B cell (primary cell): ENCODE measurements around the gene INTS7. TPM values are rescaled to one million over a fixed set of nuclear protein-coding genes. Genes with fewer than 3 reads are reported as not detected.

Source experiments
- ATAC-seq: fragments of 200-7000 bp; cut with Tn5 transposase; one replicate; pipeline ENCODE4 v1.10.0; 2021; ENCODE audit warnings: low read depth, mild to moderate bottlenecking, moderate number of reproducible peaks, moderate library complexity
- CTCF ChIA-PET: fragments of 350-600 bp; sonication (Branson Sonifier 250); formaldehyde crosslinking; loops from one replicate; lab custom pipeline; 2021; ENCODE audit warnings: antibody characterized with exemption, inconsistent platforms; lab: Charles Lee
- POLR2A ChIA-PET: fragments of 350-600 bp; sonication (Branson Sonifier 250); formaldehyde crosslinking; loops from one replicate; lab custom pipeline; 2021; ENCODE audit warnings: antibody characterized with exemption; lab: Charles Lee
- DNase-seq: peaks from one replicate; pipeline ENCODE4 v3.0.0; 2013
- H2AFZ ChIP-seq: 2 replicates; pipeline ENCODE4 v1.6.1; 2012; ENCODE audit warnings: mild to moderate bottlenecking, low read depth, low read length; ENCODE audit not compliant: insufficient read depth, poor library complexity, severe bottlenecking
- H3K27ac ChIP-seq, 2 donors: 1 replicate in 1 of 2; 2 replicates in 1 of 2; pipeline ENCODE4 v1.5.1; 2012 to 2013; ENCODE audit warnings: low read length in 2 of 2, mild to moderate bottlenecking in 2 of 2, moderate library complexity in 1 of 2
- H3K27me3 ChIP-seq, 4 experiments: fragments of 200-600 bp in 1 of 4; sonication (generic) in 1 of 4; replicated peaks in 1 of 4; 1 replicate in 2 of 4; 2 replicates in 2 of 4; pipeline versions ENCODE4 v1.6.1 to v1.7.0; 2013 to 2016; ENCODE audit warnings: low read length in 3 of 4, mild to moderate bottlenecking in 2 of 4, mixed read lengths in 1 of 4, moderate library complexity in 1 of 4; ENCODE audit not compliant: insufficient read depth in 4 of 4, control insufficient read depth in 3 of 4; ENCODE audit errors: control extremely low read depth in 1 of 4
- H3K36me3 ChIP-seq, 2 experiments: replicated peaks in 1 of 2; 1 replicate in 1 of 2; 2 replicates in 1 of 2; pipeline versions ENCODE4 v1.6.1 to v1.7.1; 2013; ENCODE audit warnings: low read length in 1 of 2; ENCODE audit not compliant: insufficient read depth in 2 of 2, control insufficient read depth in 1 of 2; ENCODE audit errors: control extremely low read depth in 1 of 2, extremely low read depth in 1 of 2
- H3K4me1 ChIP-seq, 2 donors: fragments of 200-600 bp in 1 of 2; sonication (generic) in 1 of 2; 1 replicate in 1 of 2; 2 replicates in 1 of 2; pipeline versions ENCODE4 v1.5.1 to v1.6.1; 2013 to 2017; ENCODE audit warnings: low read length in 2 of 2; ENCODE audit not compliant: control insufficient read depth in 2 of 2, insufficient read depth in 2 of 2
- H3K4me2 ChIP-seq: replicated peaks from 2 replicates; pipeline ENCODE3; 2012; ENCODE audit warnings: mild to moderate bottlenecking, low read depth, low read length; ENCODE audit not compliant: poor library complexity, severe bottlenecking
- H3K4me3 ChIP-seq, 5 experiments: fragments of 200-600 bp in 1 of 5; sonication (generic) in 1 of 5; 1 replicate in 3 of 5; 2 replicates in 2 of 5; pipeline versions ENCODE4 v1.5.1 to v1.7.0; 2011 to 2016; ENCODE audit warnings: low read length in 4 of 5, mild to moderate bottlenecking in 4 of 5, low read depth in 2 of 5, control low read depth in 1 of 5, moderate library complexity in 1 of 5; ENCODE audit not compliant: insufficient read depth in 1 of 5; ENCODE audit errors: control extremely low read depth in 1 of 5, extremely low read depth in 1 of 5
- H3K79me2 ChIP-seq: fragments of 200-600 bp; sonication (generic); one replicate; pipeline ENCODE4 v1.6.0; 2016; ENCODE audit warnings: low read length; ENCODE audit not compliant: control insufficient read depth, insufficient read depth
- H3K9ac ChIP-seq: fragments of 200-600 bp; sonication (generic); 2 replicates; pipeline ENCODE4 v1.6.1; 2017; ENCODE audit warnings: mild to moderate bottlenecking, low read length, moderate library complexity
- H3K9me3 ChIP-seq, 3 donors: one replicate each; pipeline versions ENCODE4 v1.6.1 to v1.7.1; 2013; ENCODE audit warnings: low read length in 2 of 3; ENCODE audit not compliant: control insufficient read depth in 2 of 3, insufficient read depth in 1 of 3; ENCODE audit errors: control extremely low read depth in 1 of 3
- H4K20me1 ChIP-seq: 2 replicates; pipeline ENCODE4 v1.6.0; 2012; ENCODE audit warnings: mild to moderate bottlenecking, low read length; ENCODE audit not compliant: insufficient read depth, control insufficient read depth, poor library complexity, severe bottlenecking
- H3K27ac Mint-ChIP-seq: one replicate; pipeline ENCODE4 v1.8.0; 2021; ENCODE audit warnings: mixed read lengths
- H3K27me3 Mint-ChIP-seq: one replicate; pipeline ENCODE4 v1.8.0; 2021; ENCODE audit warnings: mixed read lengths
- H3K4me1 Mint-ChIP-seq: one replicate; pipeline ENCODE4 v1.8.0; 2021; ENCODE audit warnings: mixed read lengths
- H3K4me3 Mint-ChIP-seq: one replicate; pipeline ENCODE4 v1.8.0; 2021; ENCODE audit warnings: mixed read lengths
- H3K9me3 Mint-ChIP-seq: one replicate; pipeline ENCODE4 v1.8.0; 2022; ENCODE audit warnings: mixed read lengths; ENCODE audit not compliant: insufficient read depth
- EZH2 ChIP-seq: IDR thresholded peaks from 2 replicates; pipeline ENCODE4 v1.6.1; 2012; ENCODE audit warnings: borderline replicate concordance, low read depth, mild to moderate bottlenecking, moderate library complexity, low read length; ENCODE audit not compliant: insufficient read depth, poor library complexity, severe bottlenecking
- WGBS: methylation state at CpG from one replicate; pipeline ENCODE4 v1.1.5; 2013; ENCODE audit warnings: missing lambda C conversion rate; ENCODE audit not compliant: insufficient coverage; 5-methylcytosine and 5-hydroxymethylcytosine counted together
- intact Hi-C: fragments of 100-400 bp; cut with micrococcal nuclease; formaldehyde crosslinking; loops from one replicate; pipeline ENCODE4 v1.10.0; 2022
- polyA plus RNA-seq: library from polyadenylated mRNA; depleted of rRNA; stranded (reverse); fragments of >200 nt; gene quantifications from 2 replicates; pipeline ENCODE4 v1.2.3, GENCODE V29; 2012
- total RNA-seq, 2 donors: library from RNA; stranded (reverse); fragments of 120-200 nt in 1 of 2; gene quantifications; 1 replicate in 1 of 2; 2 replicates in 1 of 2; pipeline versions ENCODE4 v1.2.3 to v1.2.4, GENCODE V29; 2013 to 2022
- TF ChIP-seq, protein P1 (sequence below): fragments of 200-600 bp; IDR thresholded peaks from one replicate; pipeline ENCODE4 v1.8.0; 2022; ENCODE audit warnings: antibody characterized with exemption, mild to moderate bottlenecking

The INTS7 gene
- total and polyA plus RNA-seq, 2 donors (not counting 1 experiment from before 2014, with no cell fraction given), result 8.3 to 19.2 TPM

DNA sequence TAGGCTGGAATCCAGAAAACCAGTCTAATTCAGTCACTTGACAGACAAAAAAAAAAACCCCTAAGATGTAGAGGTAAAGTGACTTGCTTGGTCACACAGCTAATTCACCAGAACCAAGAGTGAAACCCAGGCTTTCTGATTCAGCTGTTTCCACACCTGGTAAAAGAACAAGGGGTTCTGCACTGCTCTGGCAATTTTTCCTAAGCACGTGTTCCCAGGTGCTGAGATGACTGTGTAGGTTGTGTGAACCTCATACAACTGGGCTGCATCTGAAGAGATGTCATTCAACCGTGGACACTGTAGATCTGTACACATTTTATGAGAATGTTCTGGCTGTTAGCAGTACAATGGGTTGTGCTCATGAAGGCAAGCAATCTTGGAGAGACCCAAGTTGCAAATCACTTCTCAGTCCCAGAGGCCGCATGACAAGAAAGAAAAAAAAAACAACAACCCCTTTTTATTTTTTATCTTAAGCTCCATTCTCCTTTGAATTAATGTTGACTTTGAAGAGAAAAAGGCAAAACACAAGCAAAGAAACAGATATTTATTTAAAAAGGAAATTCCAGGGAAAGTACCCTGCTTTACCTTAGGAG lies 95.4 kb downstream of the INTS7 start:
- peak; percentile 26 for ATAC-seq

More for the DNA sequence above, 95.4 kb downstream of the INTS7 start:
- Histone ChIP-seq H3K4me3 (no peak overlapping the region), H2AFZ (no peak overlapping the region), H4K20me1 (no peaks in the 10 kb centered on the region), H3K4me1 (peaks cover 18 to 22% of the 10 kb centered on the region in 2 donors), H3K27ac (no peak overlapping the region), H3K79me2 (no peaks in the 10 kb centered on the region), H3K36me3 (peaks cover 0 to 7% of the 10 kb centered on the region in 2 experiments), H3K9ac (no peak overlapping the region), H3K27me3 (no peaks in the 10 kb centered on the region), H3K9me3 (no peaks in the 10 kb centered on the region), H3K4me2 (no peak overlapping the region)
- no peak overlapping the region for H3K4me3 Mint-ChIP-seq
- no peaks in the 10 kb centered on the region for H3K27me3 Mint-ChIP-seq
- peaks cover 35% of the 10 kb centered on the region for H3K4me1 Mint-ChIP-seq
- ChIA-PET CTCF (interaction anchor here (1.3 to 1.5 kb wide), 2 partner anchors 96 to 242 kb away, joined by 3 read pairs; partner anchors contain the start of genes DTL and INTS7), POLR2A (interaction anchor here (0.6 kb wide), 1 partner anchor 60 kb away, joined by 4 read pairs; no protein-coding TSS in a partner anchor)
- 42% methylated on average over 2 of the region's 3 CpGs for WGBS
- TF ChIP-seq, protein P1, sequence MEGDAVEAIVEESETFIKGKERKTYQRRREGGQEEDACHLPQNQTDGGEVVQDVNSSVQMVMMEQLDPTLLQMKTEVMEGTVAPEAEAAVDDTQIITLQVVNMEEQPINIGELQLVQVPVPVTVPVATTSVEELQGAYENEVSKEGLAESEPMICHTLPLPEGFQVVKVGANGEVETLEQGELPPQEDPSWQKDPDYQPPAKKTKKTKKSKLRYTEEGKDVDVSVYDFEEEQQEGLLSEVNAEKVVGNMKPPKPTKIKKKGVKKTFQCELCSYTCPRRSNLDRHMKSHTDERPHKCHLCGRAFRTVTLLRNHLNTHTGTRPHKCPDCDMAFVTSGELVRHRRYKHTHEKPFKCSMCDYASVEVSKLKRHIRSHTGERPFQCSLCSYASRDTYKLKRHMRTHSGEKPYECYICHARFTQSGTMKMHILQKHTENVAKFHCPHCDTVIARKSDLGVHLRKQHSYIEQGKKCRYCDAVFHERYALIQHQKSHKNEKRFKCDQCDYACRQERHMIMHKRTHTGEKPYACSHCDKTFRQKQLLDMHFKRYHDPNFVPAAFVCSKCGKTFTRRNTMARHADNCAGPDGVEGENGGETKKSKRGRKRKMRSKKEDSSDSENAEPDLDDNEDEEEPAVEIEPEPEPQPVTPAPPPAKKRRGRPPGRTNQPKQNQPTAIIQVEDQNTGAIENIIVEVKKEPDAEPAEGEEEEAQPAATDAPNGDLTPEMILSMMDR, result no peak
- TF ChIP-seq EZH2, result no peak
- peak overlapping the region; percentile 50 for H3K27ac Mint-ChIP-seq
- DNase-seq, result peak; percentile 16
- intact Hi-C loops, result loop anchor here (5.0 to 10.0 kb wide), 3 partner anchors 108 to 365 kb away; partner anchors contain the start of genes LPGAT1 and SLC30A1
- no peaks in the 10 kb centered on the region for H3K9me3 Mint-ChIP-seq
